ENCODE results near the gene MUC5AC.

DNA sequence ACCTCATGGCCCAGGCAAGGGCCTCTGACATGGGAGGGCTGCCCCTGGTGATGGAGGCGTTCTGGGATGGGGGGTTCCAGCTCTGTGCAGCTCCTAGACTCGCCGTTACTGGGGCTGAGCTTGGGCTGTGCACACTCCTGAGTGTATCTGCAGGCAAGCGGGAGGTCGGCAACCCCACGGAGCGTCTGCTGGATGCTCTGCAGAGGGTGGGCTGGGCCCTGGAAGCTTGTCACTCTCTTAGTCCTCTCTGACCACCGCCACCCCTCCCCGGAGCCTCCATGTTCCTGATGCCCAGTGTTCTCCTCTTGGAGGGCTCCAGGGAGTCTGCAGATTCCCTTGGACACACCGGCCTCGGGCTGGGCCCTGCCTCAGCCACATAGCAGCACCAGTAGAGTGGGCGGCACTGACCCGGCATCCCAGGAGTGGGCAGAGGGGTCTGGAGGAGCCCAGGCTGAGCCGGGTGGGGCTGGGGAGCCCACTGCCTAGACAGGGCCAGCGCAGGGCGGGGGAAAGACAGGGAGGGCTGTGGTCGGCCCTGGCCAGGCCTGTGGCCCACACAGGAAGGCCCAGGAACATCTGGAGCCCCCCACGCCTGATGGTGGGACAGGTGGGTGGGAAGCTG lies 44.5 kb downstream of the MUC5AC start:
- TF ChIP-seq, protein P1, sequence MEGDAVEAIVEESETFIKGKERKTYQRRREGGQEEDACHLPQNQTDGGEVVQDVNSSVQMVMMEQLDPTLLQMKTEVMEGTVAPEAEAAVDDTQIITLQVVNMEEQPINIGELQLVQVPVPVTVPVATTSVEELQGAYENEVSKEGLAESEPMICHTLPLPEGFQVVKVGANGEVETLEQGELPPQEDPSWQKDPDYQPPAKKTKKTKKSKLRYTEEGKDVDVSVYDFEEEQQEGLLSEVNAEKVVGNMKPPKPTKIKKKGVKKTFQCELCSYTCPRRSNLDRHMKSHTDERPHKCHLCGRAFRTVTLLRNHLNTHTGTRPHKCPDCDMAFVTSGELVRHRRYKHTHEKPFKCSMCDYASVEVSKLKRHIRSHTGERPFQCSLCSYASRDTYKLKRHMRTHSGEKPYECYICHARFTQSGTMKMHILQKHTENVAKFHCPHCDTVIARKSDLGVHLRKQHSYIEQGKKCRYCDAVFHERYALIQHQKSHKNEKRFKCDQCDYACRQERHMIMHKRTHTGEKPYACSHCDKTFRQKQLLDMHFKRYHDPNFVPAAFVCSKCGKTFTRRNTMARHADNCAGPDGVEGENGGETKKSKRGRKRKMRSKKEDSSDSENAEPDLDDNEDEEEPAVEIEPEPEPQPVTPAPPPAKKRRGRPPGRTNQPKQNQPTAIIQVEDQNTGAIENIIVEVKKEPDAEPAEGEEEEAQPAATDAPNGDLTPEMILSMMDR (IDR thresholded peaks at IDR 0.05 in 4 of 5, conservative IDR thresholded peaks at IDR 0.05 in 1 of 5): no peak
- no peak for TF ChIP-seq POLR2A (IDR thresholded peaks at IDR 0.05)

Measured in gastrocnemius medialis (tissue), 4 donors.